GM10266 (cell line): Measurements from ENCODE around the gene SYNDIG1L.

Experiments
- DNase-seq: peaks from one replicate; pipeline ENCODE4 v3.0.0; 2012; ENCODE audit errors: extremely low spot score
- CTCF ChIP-seq: IDR thresholded peaks from 2 replicates; pipeline ENCODE4 v1.5.1; 2012; ENCODE audit warnings: mild to moderate bottlenecking, low read depth; ENCODE audit not compliant: control insufficient read depth, insufficient read depth; ENCODE audit errors: missing control alignments

SYNDIG1L gene

GRCh38 chr14:74426202-74426582 is at the start of gene SYNDIG1L:
Gene SYNDIG1L (minus strand): TSS chr14:74426210. CDS start chr14:74409744, 16,466 bp downstream.
- TF ChIP-seq CTCF, result no peak
- no peak for DNase-seq

GRCh38 chr14:74475678-74476077 is 49.7 kb upstream of the SYNDIG1L start:
- no peak for DNase-seq
- TF ChIP-seq CTCF, result no peak

GRCh38 chr14:74474376-74474775 is 48.4 kb upstream of the SYNDIG1L start:
- no peak for DNase-seq
- no peak for TF ChIP-seq CTCF

GRCh38 chr14:74472601-74473000 is 46.6 kb upstream of the SYNDIG1L start:
- TF ChIP-seq CTCF, result no peak
- no peak for DNase-seq

- no peak for DNase-seq
- TF ChIP-seq CTCF, result no peak
Measured at GRCh38 chr14:74469548-74470518, 43.8 kb upstream of the SYNDIG1L start.

- no peak for TF ChIP-seq CTCF
- no peak for DNase-seq
Measured at GRCh38 chr14:74468513-74468912, 42.5 kb upstream of the SYNDIG1L start.

- no peak for TF ChIP-seq CTCF
Measured at GRCh38 chr14:74465335-74465734, 39.3 kb upstream of the SYNDIG1L start.

More at GRCh38 chr14:74465335-74465734, 39.3 kb upstream of the SYNDIG1L start:
- no peak for DNase-seq
